ENCODE measurements around the gene TRIM47. TPM values are rescaled to one million over a fixed set of nuclear protein-coding genes. Genes with fewer than 3 reads are reported as not detected.

The TRIM47 gene
- total and polyA plus RNA-seq, 2 experiments from 2014 or later = 1.2 to 1.4 TPM

DNA sequence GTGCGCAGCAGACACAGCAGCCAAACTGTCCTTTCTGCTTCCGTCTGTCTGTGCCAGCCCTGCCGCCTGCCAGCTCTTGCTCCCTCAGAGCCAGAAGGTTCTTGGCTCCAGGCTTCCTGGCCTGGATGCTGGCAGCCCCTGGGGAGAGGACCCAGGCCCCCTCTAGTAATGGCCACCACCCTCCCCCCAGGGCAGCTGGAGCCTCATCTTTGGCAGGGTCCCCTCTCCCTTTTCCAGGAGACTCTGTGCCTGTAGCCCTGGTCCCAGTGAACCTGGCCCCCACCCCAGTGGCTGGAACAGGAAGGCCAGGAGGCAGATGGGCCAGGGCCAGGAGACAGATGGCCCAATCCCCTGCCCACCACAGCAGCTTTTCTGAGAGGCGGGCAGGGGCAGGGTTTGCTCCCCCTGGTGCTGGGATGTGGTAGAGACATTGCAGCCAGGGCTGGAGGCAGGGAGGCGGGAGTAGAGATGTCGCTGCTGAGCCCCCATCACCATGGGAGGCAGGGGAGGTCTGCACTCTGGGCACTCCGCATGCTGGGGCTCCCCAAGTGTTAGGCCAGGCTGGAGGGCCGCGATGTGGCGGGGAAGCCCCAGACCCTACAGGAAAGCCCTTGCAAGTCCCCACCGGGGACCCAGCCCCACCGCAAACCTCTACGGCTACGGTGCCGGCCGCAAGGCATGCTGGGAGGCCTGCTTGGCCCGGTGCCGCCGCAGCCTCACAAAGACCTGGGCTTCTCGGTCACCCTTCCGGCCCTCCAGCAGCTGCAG lies 50.9 kb downstream of the TRIM47 start:
- no peaks in the 10 kb centered on the region for H4K20me1 ChIP-seq (ENCODE audit: insufficient read depth)
- peak; percentile 73 for DNase-seq
- TF ChIP-seq EZH2 (IDR thresholded peaks at IDR 0.05; ENCODE audit: insufficient read depth, poor library complexity, severe bottlenecking) (no peak), EZH2phosphoT487 (IDR thresholded peaks at IDR 0.05; ENCODE audit: insufficient read depth, low read depth) (no peak)
- WGBS, 2 experiments (ENCODE audit: low coverage in 1 of 2, low lambda C conversion rate in 2 of 2, missing lambda C conversion rate in 2 of 2) = 17 to 20% methylated on average over 21 of the region's 21 CpGs
- H3K9me3 ChIP-seq (ENCODE audit: low read depth) = no peaks in the 10 kb centered on the region
- no peaks in the 10 kb centered on the region for H3K9me2 ChIP-seq (ENCODE audit: insufficient read depth)
- H3K79me2 ChIP-seq (ENCODE audit: insufficient read depth) = no peaks in the 10 kb centered on the region
- H3K4me3 ChIP-seq = peak overlapping the region; percentile 56; the same call in 1 of the 2 replicates
- no peaks in the 10 kb centered on the region for H3K27me3 ChIP-seq (replicated peaks; ENCODE audit: insufficient read depth)
- no peak overlapping the region; the same call in 1 of the 2 replicates for H3K9ac ChIP-seq
- H3F3A ChIP-seq (ENCODE audit: insufficient read depth) = no peaks in the 10 kb centered on the region
- peaks cover 9% of the 10 kb centered on the region for H3K4me1 ChIP-seq (ENCODE audit: insufficient read depth)
- H3K36me3 ChIP-seq (ENCODE audit: low read depth) = no peaks in the 10 kb centered on the region
- in situ Hi-C loops (cut with MboI) = no loop called here
- H3K4me2 ChIP-seq (ENCODE audit: unreplicated experiment) = no peak overlapping the region
- peak overlapping the region; percentile 47; the same call in 1 of the 2 replicates for H2AFZ ChIP-seq
- H3K27ac ChIP-seq = no peak overlapping the region

DNA sequence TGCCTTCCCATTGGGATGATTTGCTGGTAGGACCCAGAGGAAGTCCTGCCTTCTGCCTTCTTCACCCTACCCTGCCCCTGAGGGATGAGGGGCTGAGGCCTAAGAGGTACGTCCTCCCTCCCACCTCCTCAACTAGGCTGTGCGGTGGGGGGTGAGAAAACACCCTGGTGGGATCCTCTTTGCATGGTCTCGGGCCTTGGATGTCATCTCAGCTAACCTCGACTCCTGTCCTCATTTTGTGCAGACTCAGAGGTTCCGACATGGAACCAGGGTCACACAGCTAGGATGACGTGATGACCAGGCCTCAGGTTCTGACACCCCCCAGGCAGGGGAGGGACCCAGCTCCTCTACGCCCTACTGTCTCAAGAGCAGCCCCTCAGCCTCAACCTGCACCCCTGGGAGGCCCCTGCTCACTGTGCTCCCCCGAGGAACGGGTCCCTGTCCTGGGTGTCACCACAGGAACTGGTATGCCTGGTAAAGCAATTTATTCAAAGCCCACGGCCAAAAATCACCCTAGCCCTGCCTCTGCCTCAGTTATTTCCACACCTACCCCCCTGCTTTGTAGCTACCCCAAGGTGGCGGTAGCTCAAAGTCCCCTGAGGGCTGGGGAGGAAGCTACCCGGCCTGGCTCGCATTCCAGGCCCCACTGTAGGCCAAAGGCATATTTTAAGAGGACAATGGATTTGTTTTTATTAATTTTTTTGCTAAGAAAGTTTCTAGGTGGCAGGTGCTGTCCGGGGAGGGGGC lies 51.6 kb downstream of the TRIM47 start:
- H3F3A ChIP-seq (ENCODE audit: insufficient read depth) = no peaks in the 10 kb centered on the region
- DNase-seq = no peak
- H3K9me3 ChIP-seq (ENCODE audit: low read depth) = no peaks in the 10 kb centered on the region
- no peak overlapping the region for H3K4me3 ChIP-seq
- H2AFZ ChIP-seq = no peak overlapping the region
- H3K9ac ChIP-seq = no peak overlapping the region
- in situ Hi-C loops (cut with MboI) = no loop called here
- TF ChIP-seq EZH2phosphoT487 (IDR thresholded peaks at IDR 0.05; ENCODE audit: insufficient read depth, low read depth) (no peak), EZH2 (IDR thresholded peaks at IDR 0.05; ENCODE audit: insufficient read depth, poor library complexity, severe bottlenecking) (no peak)
- H3K4me1 ChIP-seq (ENCODE audit: insufficient read depth) = peaks cover 1% of the 10 kb centered on the region
- no peak overlapping the region for H3K27ac ChIP-seq
- H3K27me3 ChIP-seq (replicated peaks; ENCODE audit: insufficient read depth) = no peaks in the 10 kb centered on the region
- H3K9me2 ChIP-seq (ENCODE audit: insufficient read depth) = no peaks in the 10 kb centered on the region
- H3K79me2 ChIP-seq (ENCODE audit: insufficient read depth) = no peaks in the 10 kb centered on the region
- H3K4me2 ChIP-seq (ENCODE audit: unreplicated experiment) = no peak overlapping the region
- H4K20me1 ChIP-seq (ENCODE audit: insufficient read depth) = no peaks in the 10 kb centered on the region
- no peaks in the 10 kb centered on the region for H3K36me3 ChIP-seq (ENCODE audit: low read depth)
- WGBS, 2 experiments (ENCODE audit: low coverage in 1 of 2, low lambda C conversion rate in 2 of 2, missing lambda C conversion rate in 2 of 2) = 76 to 79% methylated on average over 14 of the region's 14 CpGs

GRCh38 chr17:75825748-75826370 lies 52.5 kb downstream of the TRIM47 start:
- H3K9me3 ChIP-seq (ENCODE audit: low read depth) = no peaks in the 10 kb centered on the region
- no peaks in the 10 kb centered on the region for H3K79me2 ChIP-seq (ENCODE audit: insufficient read depth)
- no peaks in the 10 kb centered on the region for H3K9me2 ChIP-seq (ENCODE audit: insufficient read depth)
- H3K27me3 ChIP-seq (replicated peaks; ENCODE audit: insufficient read depth) = no peaks in the 10 kb centered on the region
- WGBS, 2 experiments (ENCODE audit: low coverage in 1 of 2, low lambda C conversion rate in 2 of 2, missing lambda C conversion rate in 2 of 2) = 91 to 92% methylated on average over 12 of the region's 12 CpGs
- H3K4me1 ChIP-seq (ENCODE audit: insufficient read depth) = no peaks in the 10 kb centered on the region
- no peaks in the 10 kb centered on the region; the same call in 1 of the 2 replicates for H3K36me3 ChIP-seq (ENCODE audit: low read depth)
- H3K4me2 ChIP-seq (ENCODE audit: unreplicated experiment) = no peak overlapping the region
- in situ Hi-C loops (cut with MboI) = no loop called here
- TF ChIP-seq EZH2phosphoT487 (IDR thresholded peaks at IDR 0.05; ENCODE audit: insufficient read depth, low read depth) (no peak), EZH2 (IDR thresholded peaks at IDR 0.05; ENCODE audit: insufficient read depth, poor library complexity, severe bottlenecking) (no peak)
- H2AFZ ChIP-seq = no peak overlapping the region
- H3F3A ChIP-seq (ENCODE audit: insufficient read depth) = no peaks in the 10 kb centered on the region
- H3K4me3 ChIP-seq = no peak overlapping the region
- no peaks in the 10 kb centered on the region for H4K20me1 ChIP-seq (ENCODE audit: insufficient read depth)
- no peak overlapping the region for H3K27ac ChIP-seq
- no peak for DNase-seq
- no peak overlapping the region for H3K9ac ChIP-seq

- Histone ChIP-seq H3K27me3 (replicated peaks; ENCODE audit: insufficient read depth) (no peaks in the 10 kb centered on the region), H3K36me3 (ENCODE audit: low read depth) (no peaks in the 10 kb centered on the region; the same call in 1 of the 2 replicates), H2AFZ (no peak overlapping the region), H3F3A (ENCODE audit: insufficient read depth) (no peaks in the 10 kb centered on the region), H3K4me3 (no peak overlapping the region), H3K9me2 (ENCODE audit: insufficient read depth) (no peaks in the 10 kb centered on the region), H4K20me1 (ENCODE audit: insufficient read depth) (no peaks in the 10 kb centered on the region), H3K79me2 (ENCODE audit: insufficient read depth) (no peaks in the 10 kb centered on the region), H3K27ac (no peak overlapping the region), H3K4me1 (ENCODE audit: insufficient read depth) (no peaks in the 10 kb centered on the region), H3K9ac (no peak overlapping the region), H3K4me2 (ENCODE audit: unreplicated experiment) (no peak overlapping the region), H3K9me3 (ENCODE audit: low read depth) (no peaks in the 10 kb centered on the region)
- in situ Hi-C loops (cut with MboI) = no loop called here
- TF ChIP-seq EZH2 (IDR thresholded peaks at IDR 0.05; ENCODE audit: insufficient read depth, poor library complexity, severe bottlenecking) = no peak
- no peak for TF ChIP-seq EZH2phosphoT487 (IDR thresholded peaks at IDR 0.05; ENCODE audit: insufficient read depth, low read depth)
- 81 to 86% methylated on average over 12 to 13 of the region's 13 CpGs for WGBS, 2 experiments (ENCODE audit: low coverage in 1 of 2, low lambda C conversion rate in 2 of 2, missing lambda C conversion rate in 2 of 2)
- DNase-seq = no peak
Observed at GRCh38 chr17:75825149-75825552, 53.2 kb downstream of the TRIM47 start.
